SK-N-MC (cell line): ENCODE results near the gene FGFBP1.
A peak's percentile ranks its signal among the peaks of the same experiment; 100 is the strongest.

Experiments used
- DNase-seq: peaks from one replicate; pipeline ENCODE4 v3.0.0-alpha.2; 2011; ENCODE audit warnings: low read depth, low spot score
- H3K27ac ChIP-seq: fragments of 200-600 bp; sonication (generic); 2 replicates; pipeline ENCODE4 v1.5.1; 2016; ENCODE audit warnings: mixed run types
- H3K36me3 ChIP-seq: fragments of 200-600 bp; sonication (generic); 2 replicates; pipeline ENCODE4 v1.6.1; 2017; ENCODE audit warnings: antibody characterized with exemption, low read length, mixed read lengths; ENCODE audit not compliant: insufficient read depth
- H3K4me3 ChIP-seq: fragments of 200-600 bp; sonication (generic); 2 replicates; pipeline ENCODE4 v1.5.1; 2016
- H3K9ac ChIP-seq: fragments of 200-600 bp; sonication (generic); 2 replicates; pipeline ENCODE4 v1.8.0; 2017; ENCODE audit warnings: mixed run types, mixed read lengths; ENCODE audit not compliant: insufficient read length
- H3K9me3 ChIP-seq: fragments of 200-600 bp; sonication (generic); 2 replicates; pipeline ENCODE4 v1.6.1; 2017; ENCODE audit warnings: low read depth, mild to moderate bottlenecking, antibody characterized with exemption, low read length, moderate library complexity, mixed read lengths
- EZH2 ChIP-seq: fragments of 200-600 bp; sonication (generic); IDR thresholded peaks from one replicate; pipeline ENCODE4 v1.6.1; 2017; ENCODE audit warnings: antibody characterized with exemption
- FOXP2 ChIP-seq: optimal IDR thresholded peaks from 2 replicates; pipeline ENCODE3; 2011; ENCODE audit warnings: mild to moderate bottlenecking, moderate library complexity; ENCODE audit not compliant: insufficient read depth; ENCODE audit errors: extremely low read length, control extremely low read depth
- POLR2AphosphoS5 ChIP-seq: IDR thresholded peaks from 2 replicates; pipeline ENCODE4 v1.6.1; 2012; ENCODE audit warnings: mild to moderate bottlenecking, low read depth, low read length, borderline replicate concordance

FGFBP1 gene

DNA sequence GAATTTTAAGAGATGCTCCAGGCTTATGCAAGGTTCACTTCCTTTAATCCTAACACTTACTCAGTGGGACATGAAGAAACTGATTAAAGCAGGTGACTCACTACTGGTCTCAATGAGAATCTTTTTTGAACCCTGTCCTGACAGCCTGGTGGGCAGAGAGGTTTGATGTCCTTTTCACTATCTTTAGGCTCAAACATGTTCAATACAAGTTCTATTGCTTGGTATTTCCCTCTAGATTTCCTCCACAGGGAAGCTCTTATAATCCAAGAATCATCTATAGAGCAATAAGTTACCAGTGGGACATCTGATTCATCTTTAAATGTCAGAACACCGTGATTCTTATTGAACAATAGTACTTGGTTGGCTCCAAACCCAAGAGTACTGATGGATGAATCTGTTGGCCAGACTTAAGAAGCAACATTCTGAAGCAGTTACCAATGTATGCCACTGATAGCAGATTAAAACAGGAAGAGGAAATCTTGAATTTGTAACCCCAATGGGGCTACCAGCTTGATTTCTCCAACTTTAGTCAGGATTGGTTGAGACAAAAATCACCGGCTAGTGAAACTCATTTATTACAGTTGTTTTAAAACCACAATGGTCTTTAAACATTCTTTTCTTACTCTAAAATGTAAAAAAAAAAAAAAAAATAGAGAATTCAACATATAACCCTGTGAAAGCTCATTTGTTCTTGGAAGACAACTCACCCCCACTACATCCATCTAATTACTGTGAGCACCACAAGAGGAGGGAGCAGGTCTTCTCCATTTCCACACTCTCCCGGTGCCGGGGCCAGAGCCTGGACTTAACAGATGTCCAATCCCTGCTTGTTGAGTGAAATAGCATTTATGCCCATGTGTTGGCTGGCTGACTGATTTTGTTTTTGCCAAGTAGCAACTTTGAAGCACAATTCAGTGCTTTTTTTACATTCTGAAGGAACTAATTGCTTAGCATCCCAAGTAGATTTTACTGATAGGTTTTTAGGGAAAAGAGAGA is 43.3 kb downstream of the FGFBP1 start:
- Histone ChIP-seq H3K27ac (no peak overlapping the region), H3K9me3 (no peaks in the 10 kb centered on the region), H3K9ac (no peak overlapping the region), H3K36me3 (no peaks in the 10 kb centered on the region), H3K4me3 (no peak overlapping the region)
- DNase-seq = no peak
- TF ChIP-seq POLR2AphosphoS5 = no peak

DNA sequence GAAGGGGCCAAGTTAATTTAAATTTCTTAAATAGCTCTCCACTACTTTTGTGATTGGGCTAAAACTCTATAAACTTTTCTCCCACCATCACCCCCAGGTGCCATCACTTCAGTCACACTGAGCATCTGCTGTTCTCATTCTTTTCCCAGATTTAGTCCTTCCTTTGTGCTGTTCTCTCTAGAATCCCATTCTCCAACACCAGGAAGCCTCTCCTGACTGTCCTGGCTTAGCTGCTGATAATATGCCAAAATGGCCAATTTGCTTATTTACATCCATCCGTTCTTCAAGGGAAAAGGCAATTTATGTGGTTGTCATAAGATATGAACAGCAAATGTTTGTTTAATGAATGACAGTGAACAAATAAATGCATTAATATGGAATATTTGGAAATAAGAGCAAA is 44.1 kb downstream of the FGFBP1 start:
- no peak overlapping the region for H3K9ac ChIP-seq
- TF ChIP-seq FOXP2 (no peak), POLR2AphosphoS5 (no peak), EZH2 (no peak)

DNA sequence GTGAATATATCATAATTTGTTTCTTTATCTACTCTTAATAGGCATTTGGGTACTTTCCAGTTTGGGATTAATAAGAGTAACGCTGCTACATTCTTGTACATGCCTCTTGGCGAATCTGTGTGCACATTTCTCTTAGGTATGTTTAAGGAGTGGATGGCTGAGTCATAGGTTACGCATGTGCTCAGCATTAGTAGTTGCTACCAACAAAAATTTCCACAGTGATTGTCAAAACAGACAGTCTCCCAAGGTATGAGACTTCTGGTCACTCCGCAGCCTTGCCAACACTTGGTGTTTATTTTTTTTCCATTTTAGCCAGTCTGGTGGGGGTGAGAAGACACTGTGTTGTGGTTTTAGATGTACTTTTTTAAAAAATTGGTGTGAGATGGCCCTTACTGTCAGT is 44.6 kb downstream of the FGFBP1 start:
- no peak overlapping the region for H3K9ac ChIP-seq
- no peaks in the 10 kb centered on the region for H3K9me3 ChIP-seq
- no peak for DNase-seq
- H3K4me3 ChIP-seq = no peak overlapping the region
- no peak overlapping the region for H3K27ac ChIP-seq
- no peak for TF ChIP-seq POLR2AphosphoS5
- no peak for TF ChIP-seq EZH2
- no peak for TF ChIP-seq FOXP2
- H3K36me3 ChIP-seq = no peaks in the 10 kb centered on the region

More for the DNA sequence above, 44.1 kb downstream of the FGFBP1 start:
- Histone ChIP-seq H3K27ac (no peak overlapping the region), H3K4me3 (no peak overlapping the region), H3K36me3 (no peaks in the 10 kb centered on the region), H3K9me3 (no peaks in the 10 kb centered on the region)
- no peak for DNase-seq

DNA sequence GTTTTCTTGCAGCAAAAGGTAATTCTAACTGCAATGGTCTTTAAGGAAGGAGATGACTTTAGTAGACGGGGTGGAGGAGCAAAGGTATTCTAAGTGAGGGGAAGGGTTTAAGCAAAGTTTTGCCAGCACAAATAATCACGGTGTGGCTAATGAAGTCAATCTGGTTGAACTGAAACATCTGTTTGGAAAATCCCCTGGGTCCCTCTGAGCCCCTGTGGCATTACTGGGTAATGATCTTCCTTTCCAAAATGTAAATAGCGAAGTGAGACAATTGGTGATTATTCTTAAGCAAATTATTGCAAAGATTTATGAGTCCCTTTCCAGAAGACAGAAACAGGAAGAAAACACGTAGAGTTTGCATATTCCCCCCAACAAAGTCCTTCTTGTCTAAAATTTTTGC is 47.2 kb downstream of the FGFBP1 start:
- H3K36me3 ChIP-seq = no peaks in the 10 kb centered on the region
- no peak overlapping the region for H3K27ac ChIP-seq
- no peak for TF ChIP-seq POLR2AphosphoS5
- TF ChIP-seq EZH2 = no peak
- TF ChIP-seq FOXP2 = no peak
- peak; percentile 10 for DNase-seq
- no peaks in the 10 kb centered on the region for H3K9me3 ChIP-seq
- H3K4me3 ChIP-seq = peak overlapping the region; percentile 30; the same call in 1 of the 2 replicates
- no peak overlapping the region for H3K9ac ChIP-seq

DNA sequence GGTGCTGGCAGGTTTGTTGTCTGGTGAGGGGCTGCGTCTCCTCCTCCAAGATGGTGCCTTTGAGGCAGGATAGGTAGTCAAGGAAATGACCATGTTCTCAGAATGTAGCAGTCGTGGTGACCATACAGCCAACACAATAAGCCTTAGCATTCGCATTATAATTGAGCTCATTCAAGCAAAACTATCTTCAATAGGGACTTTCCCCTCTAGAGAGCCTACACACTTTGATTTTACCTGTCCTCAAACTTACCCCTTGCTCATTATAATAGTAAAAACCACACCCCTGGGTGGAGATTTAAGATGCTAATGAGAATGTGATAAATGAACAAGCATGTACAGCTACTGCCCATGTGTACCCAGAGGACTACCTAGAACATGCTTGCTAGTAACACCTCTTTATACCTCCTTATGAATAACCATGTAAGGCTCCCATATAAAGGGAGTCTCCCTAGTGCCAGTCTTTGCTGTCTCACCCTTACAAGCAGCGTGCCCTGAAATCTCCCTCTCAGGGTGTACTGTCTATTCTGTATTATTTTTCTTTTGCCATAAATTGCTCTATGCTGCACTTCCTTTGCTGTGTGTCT is 48.2 kb downstream of the FGFBP1 start:
- H3K27ac ChIP-seq = no peak overlapping the region
- no peaks in the 10 kb centered on the region for H3K36me3 ChIP-seq
- H3K9ac ChIP-seq = no peak overlapping the region
- H3K4me3 ChIP-seq = no peak overlapping the region
- TF ChIP-seq EZH2 (no peak), FOXP2 (no peak), POLR2AphosphoS5 (no peak)
- DNase-seq = no peak
- no peaks in the 10 kb centered on the region for H3K9me3 ChIP-seq

DNA sequence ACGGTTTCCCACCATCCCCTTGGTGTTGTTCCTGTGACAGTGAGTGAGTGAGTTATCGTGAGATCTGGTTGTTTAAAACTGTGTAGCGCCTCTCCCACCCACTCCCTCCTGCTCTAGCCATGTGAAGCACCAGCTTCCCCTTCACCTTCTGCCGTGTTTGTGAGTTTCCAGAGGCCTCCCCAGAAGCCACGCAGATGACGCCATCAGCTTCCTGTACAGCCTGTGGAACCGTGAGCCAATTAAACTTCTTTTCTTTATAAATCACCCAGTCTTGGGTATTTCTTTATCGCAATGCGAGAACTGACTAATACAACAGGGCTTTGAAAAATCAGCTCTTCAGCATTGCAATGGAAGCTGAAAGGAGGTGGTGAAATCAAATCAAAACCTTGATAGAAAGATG is 50.0 kb downstream of the FGFBP1 start:
- TF ChIP-seq POLR2AphosphoS5 (no peak), EZH2 (no peak), FOXP2 (no peak)
- Histone ChIP-seq H3K36me3 (no peaks in the 10 kb centered on the region), H3K27ac (no peak overlapping the region), H3K4me3 (no peak overlapping the region), H3K9ac (no peak overlapping the region), H3K9me3 (no peaks in the 10 kb centered on the region)
- no peak for DNase-seq
